ENCODE results near the gene NRBF2.

NRBF2 gene

DNA sequence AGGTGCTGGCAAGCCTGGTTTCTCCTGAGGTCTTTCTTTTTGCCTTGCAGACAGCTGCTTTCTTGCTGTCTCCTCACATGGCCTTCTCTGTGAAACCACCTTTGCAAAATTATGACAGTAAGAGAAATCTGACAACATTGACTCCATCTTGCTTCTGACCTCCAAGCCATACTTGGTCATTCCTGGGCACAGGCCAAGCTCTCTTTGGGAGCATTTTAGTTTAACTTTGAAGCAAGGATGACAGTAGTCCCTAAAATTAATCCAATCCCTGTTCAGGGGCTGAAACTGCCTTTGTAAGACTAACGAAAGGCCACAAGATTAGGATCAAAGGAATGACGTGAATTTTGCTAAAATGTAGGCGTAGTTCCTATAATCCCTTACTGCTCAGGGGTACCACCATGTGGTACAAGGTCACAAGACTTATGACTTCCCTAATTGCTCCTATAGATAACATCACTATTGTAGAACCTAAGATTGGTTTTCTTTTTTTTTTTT lies 25.1 kb upstream of the NRBF2 start:
- TF ChIP-seq EZH2phosphoT487 (IDR thresholded peaks at IDR 0.05; ENCODE audit: borderline replicate concordance, low read length) = no peak
- TF ChIP-seq, protein P1, sequence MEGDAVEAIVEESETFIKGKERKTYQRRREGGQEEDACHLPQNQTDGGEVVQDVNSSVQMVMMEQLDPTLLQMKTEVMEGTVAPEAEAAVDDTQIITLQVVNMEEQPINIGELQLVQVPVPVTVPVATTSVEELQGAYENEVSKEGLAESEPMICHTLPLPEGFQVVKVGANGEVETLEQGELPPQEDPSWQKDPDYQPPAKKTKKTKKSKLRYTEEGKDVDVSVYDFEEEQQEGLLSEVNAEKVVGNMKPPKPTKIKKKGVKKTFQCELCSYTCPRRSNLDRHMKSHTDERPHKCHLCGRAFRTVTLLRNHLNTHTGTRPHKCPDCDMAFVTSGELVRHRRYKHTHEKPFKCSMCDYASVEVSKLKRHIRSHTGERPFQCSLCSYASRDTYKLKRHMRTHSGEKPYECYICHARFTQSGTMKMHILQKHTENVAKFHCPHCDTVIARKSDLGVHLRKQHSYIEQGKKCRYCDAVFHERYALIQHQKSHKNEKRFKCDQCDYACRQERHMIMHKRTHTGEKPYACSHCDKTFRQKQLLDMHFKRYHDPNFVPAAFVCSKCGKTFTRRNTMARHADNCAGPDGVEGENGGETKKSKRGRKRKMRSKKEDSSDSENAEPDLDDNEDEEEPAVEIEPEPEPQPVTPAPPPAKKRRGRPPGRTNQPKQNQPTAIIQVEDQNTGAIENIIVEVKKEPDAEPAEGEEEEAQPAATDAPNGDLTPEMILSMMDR (IDR thresholded peaks at IDR 0.05; ENCODE audit: low read depth, low read length, poor library complexity, severe bottlenecking) = no peak
- H3K27ac ChIP-seq (ENCODE audit: low read depth, low read length) = no peak overlapping the region
- no peak overlapping the region for H3K4me3 ChIP-seq (ENCODE audit: low read length)
- no peaks in the 10 kb centered on the region for H3K4me1 ChIP-seq (ENCODE audit: control insufficient read depth, low read length)
- H3K9me3 ChIP-seq (ENCODE audit: control insufficient read depth, insufficient read depth, low read length) = no peaks in the 10 kb centered on the region
- H3K9me2 ChIP-seq (replicated peaks; ENCODE audit: control insufficient read depth, low read length) = no peaks in the 10 kb centered on the region
- peaks cover 2% of the 10 kb centered on the region; the same call in 1 of the 2 replicates for H3K27me3 ChIP-seq (ENCODE audit: control insufficient read depth, low read length)
- H3K36me3 ChIP-seq (ENCODE audit: control insufficient read depth, low read length) = no peaks in the 10 kb centered on the region
- no peaks in the 10 kb centered on the region for H3F3A ChIP-seq (ENCODE audit: control insufficient read depth, insufficient read depth)
- no peak overlapping the region for H3K4me2 ChIP-seq (ENCODE audit: low read length)
- H4K20me1 ChIP-seq (ENCODE audit: control insufficient read depth, insufficient read depth, low read depth, low read length) = no peaks in the 10 kb centered on the region
- no peaks in the 10 kb centered on the region for H3K79me2 ChIP-seq (ENCODE audit: control insufficient read depth, low read length)

DNA sequence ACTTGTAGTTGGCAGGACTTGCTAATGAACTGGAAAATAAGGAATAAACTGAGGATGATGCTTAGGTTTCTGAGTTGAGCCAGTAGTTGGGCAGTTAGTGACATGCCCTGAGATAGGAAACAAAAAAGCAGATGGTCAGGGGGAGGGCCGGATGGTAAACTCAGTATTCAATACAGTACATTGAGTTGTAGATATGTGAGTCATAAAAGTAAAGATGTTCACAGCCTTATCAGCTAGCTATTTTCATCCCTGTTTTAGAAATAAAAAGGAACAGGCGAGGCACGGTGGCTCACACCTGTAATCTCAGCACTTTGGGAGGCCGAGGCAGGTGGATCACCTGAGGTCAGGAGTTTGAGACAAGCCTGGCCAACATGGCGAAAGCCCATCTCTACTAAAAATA lies 22.2 kb upstream of the NRBF2 start:
- H3K79me2 ChIP-seq (ENCODE audit: control insufficient read depth, low read length) = no peaks in the 10 kb centered on the region
- H3K36me3 ChIP-seq (ENCODE audit: control insufficient read depth, low read length) = no peaks in the 10 kb centered on the region
- H4K20me1 ChIP-seq (ENCODE audit: control insufficient read depth, insufficient read depth, low read depth, low read length) = no peaks in the 10 kb centered on the region
- TF ChIP-seq, protein P1 (IDR thresholded peaks at IDR 0.05; ENCODE audit: low read depth, low read length, poor library complexity, severe bottlenecking) = no peak
- TF ChIP-seq EZH2phosphoT487 (IDR thresholded peaks at IDR 0.05; ENCODE audit: borderline replicate concordance, low read length) = no peak
- no peaks in the 10 kb centered on the region for H3F3A ChIP-seq (ENCODE audit: control insufficient read depth, insufficient read depth)
- H3K4me2 ChIP-seq (ENCODE audit: low read length) = no peak overlapping the region
- peaks cover 3% of the 10 kb centered on the region; the same call in 1 of the 2 replicates for H3K27me3 ChIP-seq (ENCODE audit: control insufficient read depth, low read length)
- H3K27ac ChIP-seq (ENCODE audit: low read depth, low read length) = no peak overlapping the region
- no peak overlapping the region for H3K4me3 ChIP-seq (ENCODE audit: low read length)
- H3K4me1 ChIP-seq (ENCODE audit: control insufficient read depth, low read length) = no peaks in the 10 kb centered on the region
- no peaks in the 10 kb centered on the region for H3K9me2 ChIP-seq (replicated peaks; ENCODE audit: control insufficient read depth, low read length)
- H3K9me3 ChIP-seq (ENCODE audit: control insufficient read depth, insufficient read depth, low read length) = no peaks in the 10 kb centered on the region

DNA sequence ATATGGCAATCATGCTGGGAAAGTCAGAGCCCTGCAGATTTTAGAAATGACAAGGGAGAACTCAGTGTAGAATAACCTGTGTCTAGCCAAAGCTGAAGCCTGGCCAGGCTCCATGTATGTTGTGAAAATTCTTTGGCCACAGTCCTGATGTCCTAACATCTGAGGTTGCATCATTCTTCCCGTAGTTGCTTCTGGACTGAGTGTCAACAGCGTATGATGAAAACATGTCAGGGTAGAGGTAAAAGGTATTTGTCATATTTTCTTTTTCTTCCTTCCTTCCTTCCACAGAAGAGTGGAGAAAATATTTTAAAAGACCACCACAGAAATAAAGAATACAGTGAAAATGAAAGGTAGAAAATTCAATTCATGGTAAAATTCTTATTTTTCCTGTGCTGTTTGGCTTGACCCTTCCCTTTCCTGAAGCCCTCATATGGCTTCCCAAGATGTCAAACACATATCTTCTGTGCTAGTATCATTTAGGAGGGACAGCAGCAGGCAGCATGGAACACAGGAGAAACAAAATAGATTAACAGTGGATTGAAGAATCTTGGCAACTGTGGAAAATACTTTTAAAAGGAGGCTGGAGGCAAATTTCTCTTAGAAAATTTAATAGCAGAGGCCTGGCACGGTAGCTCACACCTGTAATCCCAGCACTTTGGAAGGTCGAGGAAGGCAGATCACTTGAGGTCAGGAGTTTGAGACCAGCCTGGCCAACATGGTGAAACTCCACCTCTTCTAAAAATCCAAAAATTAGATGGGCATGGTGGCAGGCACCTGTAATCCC lies 18.9 kb upstream of the NRBF2 start:
- no peaks in the 10 kb centered on the region for H3K79me2 ChIP-seq (ENCODE audit: control insufficient read depth, low read length)
- H3K4me2 ChIP-seq (ENCODE audit: low read length) = no peak overlapping the region
- no peaks in the 10 kb centered on the region for H3K9me2 ChIP-seq (replicated peaks; ENCODE audit: control insufficient read depth, low read length)
- H4K20me1 ChIP-seq (ENCODE audit: control insufficient read depth, insufficient read depth, low read depth, low read length) = no peaks in the 10 kb centered on the region
- H3K36me3 ChIP-seq (ENCODE audit: control insufficient read depth, low read length) = no peaks in the 10 kb centered on the region
- H3F3A ChIP-seq (ENCODE audit: control insufficient read depth, insufficient read depth) = no peaks in the 10 kb centered on the region
- no peak overlapping the region for H3K4me3 ChIP-seq (ENCODE audit: low read length)
- H3K4me1 ChIP-seq (ENCODE audit: control insufficient read depth, low read length) = no peaks in the 10 kb centered on the region
- TF ChIP-seq, protein P1 (IDR thresholded peaks at IDR 0.05; ENCODE audit: low read depth, low read length, poor library complexity, severe bottlenecking) = no peak
- no peak for TF ChIP-seq EZH2phosphoT487 (IDR thresholded peaks at IDR 0.05; ENCODE audit: borderline replicate concordance, low read length)
- 0 out of 2 replicates have a peak, but pooled peaks cover 4% of the 10 kb centered on the region for H3K27me3 ChIP-seq (ENCODE audit: control insufficient read depth, low read length)
- no peaks in the 10 kb centered on the region for H3K9me3 ChIP-seq (ENCODE audit: control insufficient read depth, insufficient read depth, low read length)
- no peak overlapping the region for H3K27ac ChIP-seq (ENCODE audit: low read depth, low read length)

Data from DOHH2 (cell line).